ENCODE data around the gene CHD1.

DNA sequence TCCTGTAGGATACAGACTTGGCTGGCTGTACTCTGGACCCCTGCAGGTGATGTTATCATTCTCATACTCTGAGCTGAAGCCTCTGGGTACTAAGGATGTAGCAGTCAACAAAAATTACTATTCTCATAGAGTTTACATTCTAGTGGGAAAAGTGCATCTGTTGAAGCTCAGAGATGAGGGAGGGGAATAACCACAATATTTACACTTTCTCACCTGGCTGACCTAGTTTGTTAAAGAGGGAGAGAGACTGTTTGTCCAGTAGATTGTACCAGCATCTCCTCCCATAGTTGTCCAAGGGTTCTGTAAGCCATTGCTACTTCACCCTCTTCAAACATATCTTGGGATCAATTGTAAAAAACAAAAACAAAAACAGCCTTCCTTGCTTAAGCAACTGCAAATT, 33.8 kb upstream of the CHD1 start:
- no peak for TF ChIP-seq GATA3 (IDR thresholded peaks at IDR 0.05; ENCODE audit: low read depth, low read length)
- no peak for TF ChIP-seq GATA2 (IDR thresholded peaks at IDR 0.05; ENCODE audit: low read depth, low read length)

Measured in SH-SY5Y (cell line).